Anterior cingulate cortex (tissue), 58 donors: ENCODE results near the gene CSF1.
A peak's percentile ranks its signal among the peaks of the same experiment; 100 is the strongest.

Source experiments
- DNase-seq, 58 donors: peaks; one replicate each; lab custom pipeline; 2025; lab: John Stamatoyannopoulos, UW

CSF1 gene

DNA sequence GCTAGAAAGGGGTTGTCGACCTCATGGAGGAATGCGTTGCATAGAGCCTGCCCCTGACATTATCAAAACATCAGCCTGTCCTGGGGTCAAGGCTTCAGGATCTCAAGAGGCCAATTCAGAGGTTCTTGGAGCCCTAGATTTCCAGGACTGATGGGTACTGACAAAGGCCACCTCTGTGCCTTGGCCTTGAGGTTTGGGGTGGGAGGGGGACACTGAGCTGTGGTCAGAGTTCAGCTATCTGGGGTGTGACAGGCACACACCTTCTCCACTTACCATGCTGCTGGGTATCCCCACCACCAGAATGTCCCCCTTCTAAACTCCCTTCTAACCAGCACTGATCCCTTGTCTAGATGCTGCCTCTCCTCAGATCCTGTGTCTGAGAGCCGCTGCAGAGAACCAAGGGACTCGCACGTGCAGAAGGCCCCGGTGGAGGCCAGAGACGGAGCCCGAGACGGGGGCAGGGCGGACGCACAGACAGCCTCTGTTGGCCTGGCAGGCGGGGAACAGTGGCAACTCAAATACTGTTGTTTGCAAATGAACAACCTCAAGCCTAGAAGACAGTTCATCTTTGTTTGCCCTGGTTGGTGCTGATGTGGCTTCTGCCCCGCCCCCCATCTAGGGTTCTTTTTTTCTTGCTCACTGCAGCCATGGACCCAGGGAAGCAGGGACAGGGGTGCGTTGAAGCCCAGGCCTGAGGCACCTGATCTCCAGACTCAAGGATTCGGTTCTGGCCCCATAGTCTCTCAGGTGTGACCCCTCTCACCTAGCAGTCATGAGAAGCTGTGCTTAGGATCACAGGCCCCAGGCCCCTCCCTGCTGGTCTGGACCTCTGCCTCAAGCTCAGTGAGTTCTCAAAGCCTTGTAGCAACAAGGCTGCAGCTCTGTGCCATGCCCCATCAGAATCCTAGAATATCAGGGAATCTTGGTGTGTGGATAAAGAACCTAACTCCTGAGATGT, 28.1 kb upstream of the CSF1 start:
- DNase-seq: peak in 46 of 58 donors; percentile 31 to 91 (median 68)

DNA sequence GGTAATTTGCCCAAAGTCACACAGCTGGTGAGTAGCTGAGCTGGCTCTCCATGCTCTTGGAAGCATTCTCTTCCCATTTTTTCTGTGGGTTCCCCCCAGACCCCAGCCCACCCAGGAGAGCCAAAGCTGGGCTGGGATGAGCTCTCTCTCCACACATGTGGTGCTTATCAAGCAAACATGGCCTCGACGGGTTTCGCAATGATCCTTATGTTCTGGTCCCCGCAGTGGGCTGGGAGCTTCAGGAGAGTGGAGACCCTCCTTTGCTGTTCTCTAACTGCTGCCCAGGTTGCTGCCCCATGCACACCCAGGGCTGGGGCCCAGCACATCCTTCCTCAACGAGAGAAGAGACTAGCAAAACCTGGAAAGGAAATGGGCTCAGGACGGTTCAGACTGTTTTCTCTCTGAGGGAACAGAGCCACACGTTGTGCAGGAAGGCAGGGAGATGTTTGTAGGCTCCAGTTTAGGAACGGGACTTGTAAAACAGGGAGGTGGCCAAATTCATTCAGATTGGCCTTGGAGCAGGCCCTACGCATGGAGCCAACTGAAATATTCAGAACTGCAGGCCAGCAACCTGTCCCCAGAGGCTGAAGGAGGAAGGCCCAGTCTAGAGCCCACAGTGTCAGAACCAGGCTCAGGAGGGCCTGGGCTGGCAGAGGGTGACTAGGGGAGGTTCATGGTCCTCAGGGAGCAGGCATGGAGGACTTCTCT, 27.2 kb upstream of the CSF1 start:
- no peak for DNase-seq

DNA sequence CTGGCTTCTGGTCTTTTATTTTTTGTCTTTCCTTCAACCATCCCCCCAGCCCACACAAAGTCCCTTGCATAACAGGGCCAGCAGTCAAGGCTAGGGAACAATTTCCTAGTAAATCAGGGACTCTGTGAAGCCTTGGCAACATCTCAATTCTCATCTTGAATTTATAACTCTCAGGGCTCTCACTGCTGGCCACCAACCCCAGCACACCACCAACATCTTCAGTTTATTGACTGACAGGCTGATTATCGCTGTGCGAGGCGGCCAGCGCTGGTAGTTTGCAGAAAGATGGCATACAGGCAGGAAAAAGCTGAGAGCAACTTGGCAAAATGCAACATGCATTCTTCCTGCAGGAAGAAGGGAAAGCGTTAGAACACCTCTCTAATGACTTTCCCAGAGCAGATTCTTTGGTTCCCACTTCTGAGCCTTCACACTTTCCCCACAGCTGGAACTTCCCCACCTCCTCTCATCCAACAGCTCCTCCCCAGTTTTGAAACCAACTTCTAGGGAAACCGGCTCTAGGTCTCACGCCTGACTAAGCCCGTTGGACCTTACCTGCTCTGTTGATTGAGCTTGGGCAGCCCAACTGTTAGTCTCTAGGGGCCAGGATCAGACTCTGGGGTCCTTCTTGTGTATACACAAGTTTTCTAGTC, 26.3 kb upstream of the CSF1 start:
- no peak for DNase-seq

DNA sequence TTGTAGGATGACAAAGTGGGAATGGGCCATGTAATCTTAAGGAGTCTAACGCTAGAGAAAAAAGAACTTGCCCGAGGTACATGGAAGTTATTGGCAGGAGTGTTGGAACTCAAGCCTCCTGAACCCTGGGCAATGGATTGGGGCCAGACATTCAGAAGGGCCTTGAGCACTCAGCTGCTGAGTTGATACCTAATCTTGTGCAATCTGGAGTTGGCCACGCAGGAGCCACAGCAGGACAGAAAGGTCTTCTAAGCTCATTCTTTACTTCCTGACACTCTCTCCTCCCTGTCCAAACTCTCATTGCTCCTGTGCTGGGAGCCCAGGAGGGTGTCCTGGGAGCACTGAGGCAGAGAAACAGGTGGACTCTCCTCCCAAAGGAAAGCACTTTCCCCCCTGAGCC, 25.1 kb upstream of the CSF1 start:
- DNase-seq: no peak

DNA sequence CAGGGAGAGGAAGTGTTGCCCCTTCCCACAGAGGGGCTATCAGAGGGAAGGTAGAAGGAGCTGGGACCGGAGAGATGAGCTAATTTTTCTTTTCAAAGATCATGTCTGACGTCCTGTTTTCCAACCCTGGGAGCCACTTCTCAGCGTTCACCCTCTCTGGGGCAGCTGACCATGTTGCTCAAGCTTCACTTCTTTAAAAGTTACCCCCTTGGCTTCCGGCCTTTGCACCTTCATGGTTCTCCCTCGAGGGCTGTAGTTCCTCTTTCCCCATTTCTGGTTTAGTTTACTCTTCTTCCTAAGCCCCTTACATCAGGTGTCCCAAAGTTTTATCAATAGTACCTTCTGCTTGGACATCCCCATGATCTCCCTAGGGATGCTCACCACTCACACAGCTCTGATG, 23.8 kb upstream of the CSF1 start:
- DNase-seq: peak in 1 of 58 donors; percentile 26

DNA sequence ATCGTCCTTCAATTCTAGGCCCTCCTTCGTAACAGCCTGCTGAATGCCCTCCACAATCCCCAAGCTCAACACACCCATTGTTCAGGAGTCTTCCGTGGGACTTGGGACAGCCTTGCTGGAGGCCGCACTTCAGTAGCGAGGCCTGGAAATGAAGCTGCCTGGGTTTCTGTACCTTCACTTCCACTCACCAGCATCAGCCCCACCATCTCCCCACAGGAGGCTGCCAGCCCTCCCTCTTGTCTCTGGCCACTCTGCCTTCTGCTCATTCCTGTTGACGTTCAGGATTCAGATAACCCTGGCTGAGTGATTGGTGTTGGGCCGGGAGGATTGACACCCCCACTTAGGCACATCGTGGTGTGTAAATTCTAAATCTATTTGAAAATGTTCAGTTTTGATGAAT, 23.4 kb upstream of the CSF1 start:
- no peak for DNase-seq

DNA sequence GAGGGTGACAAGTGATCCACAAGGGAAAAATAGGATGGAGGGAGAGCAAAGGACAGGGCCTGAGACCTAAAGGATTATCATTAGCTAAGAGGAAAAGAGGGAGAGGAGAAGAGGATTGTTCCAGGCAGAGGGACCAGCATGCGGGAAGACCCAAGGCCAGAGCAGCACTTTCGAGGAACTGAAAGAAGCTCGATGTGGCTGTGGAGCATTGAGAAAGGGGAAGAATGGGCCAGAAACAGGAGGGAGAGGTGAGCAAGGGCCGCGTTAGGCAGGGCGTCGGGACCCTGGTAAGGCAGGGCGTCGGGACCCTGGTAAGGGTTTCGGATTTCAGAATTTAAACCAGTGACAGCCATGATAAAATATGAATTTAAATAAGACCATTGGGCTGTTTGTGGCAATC, 22.8 kb upstream of the CSF1 start:
- DNase-seq: no peak

DNA sequence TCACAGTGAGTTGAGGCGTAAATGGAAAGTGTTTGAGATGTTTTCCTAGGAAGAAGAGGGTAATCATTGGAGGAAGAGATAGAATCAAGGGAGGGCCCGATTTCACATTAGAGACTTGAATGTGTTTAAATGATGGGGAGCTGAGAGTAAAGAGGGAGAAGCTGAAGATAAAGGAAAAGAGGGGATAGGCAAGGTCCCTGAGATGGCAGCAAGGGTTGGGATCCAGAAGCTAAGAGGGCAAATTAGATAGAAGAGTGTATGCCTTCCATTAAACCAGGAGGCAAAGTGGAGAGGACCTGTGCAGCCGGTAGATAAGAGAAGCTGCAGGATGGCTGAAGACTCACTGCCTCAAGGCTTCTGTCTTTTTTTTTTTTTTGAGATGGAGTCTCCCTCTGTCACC, 21.6 kb upstream of the CSF1 start:
- no peak for DNase-seq

DNA sequence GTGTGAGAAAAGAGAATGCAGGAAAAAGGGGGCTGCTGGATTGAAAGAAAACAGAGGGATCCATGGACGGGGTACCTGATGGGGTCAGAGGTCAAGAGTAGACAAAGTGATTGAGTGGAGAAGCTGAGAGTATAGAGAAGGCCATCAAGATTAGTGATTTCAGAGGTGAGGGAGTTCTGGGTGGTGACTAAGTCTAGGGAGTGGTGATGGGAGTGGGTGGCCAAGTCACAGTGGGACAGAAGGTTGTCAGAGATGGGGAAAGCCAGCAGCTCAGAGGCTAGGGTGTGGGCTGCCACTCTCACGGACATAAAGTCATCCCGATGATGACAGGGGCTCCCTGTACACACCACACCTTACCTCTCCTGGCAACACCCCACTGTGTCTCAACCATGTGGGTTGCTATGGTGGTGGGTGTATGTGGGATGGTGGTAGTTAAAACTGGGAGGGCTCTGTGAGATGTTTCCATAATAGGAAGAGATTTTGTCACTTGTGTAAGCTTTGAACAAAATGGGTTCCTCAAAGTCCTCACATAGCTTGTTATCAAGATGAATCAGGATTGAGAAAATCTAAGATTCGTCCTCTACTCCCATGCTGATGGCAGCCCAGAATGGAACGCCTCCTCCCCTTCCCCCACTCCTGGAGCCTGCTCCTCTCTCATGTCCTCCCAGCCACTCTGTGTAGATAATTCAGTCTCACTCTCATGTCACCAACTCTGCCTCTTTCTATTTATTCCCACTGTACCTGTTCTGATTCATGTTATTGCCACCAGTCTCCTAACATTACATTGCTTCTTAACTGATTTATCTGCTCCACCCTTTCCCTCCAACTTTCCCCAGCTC, 20.3 kb upstream of the CSF1 start:
- no peak for DNase-seq

DNA sequence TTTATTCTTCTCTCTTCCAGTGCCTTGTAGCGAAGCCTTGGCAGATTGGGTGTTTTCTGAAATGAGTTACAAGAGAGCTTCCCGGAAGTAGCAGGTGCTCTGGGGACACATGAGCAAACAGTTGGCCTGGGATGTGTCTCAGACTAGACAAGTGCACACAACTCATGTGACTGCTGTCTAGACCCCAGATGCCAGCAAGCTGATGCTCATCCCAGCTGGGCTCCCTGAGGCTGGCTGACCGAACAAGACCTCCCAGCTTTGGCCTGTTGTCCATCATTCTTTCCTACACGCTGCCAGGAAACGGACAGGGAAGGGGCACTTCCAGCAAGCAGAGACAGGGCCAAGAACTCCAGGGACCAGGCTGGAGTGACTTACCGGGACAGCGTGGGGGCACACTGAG, 18.7 kb upstream of the CSF1 start:
- DNase-seq: peak in 11 of 58 donors; percentile 27 to 57 (median 44)

DNA sequence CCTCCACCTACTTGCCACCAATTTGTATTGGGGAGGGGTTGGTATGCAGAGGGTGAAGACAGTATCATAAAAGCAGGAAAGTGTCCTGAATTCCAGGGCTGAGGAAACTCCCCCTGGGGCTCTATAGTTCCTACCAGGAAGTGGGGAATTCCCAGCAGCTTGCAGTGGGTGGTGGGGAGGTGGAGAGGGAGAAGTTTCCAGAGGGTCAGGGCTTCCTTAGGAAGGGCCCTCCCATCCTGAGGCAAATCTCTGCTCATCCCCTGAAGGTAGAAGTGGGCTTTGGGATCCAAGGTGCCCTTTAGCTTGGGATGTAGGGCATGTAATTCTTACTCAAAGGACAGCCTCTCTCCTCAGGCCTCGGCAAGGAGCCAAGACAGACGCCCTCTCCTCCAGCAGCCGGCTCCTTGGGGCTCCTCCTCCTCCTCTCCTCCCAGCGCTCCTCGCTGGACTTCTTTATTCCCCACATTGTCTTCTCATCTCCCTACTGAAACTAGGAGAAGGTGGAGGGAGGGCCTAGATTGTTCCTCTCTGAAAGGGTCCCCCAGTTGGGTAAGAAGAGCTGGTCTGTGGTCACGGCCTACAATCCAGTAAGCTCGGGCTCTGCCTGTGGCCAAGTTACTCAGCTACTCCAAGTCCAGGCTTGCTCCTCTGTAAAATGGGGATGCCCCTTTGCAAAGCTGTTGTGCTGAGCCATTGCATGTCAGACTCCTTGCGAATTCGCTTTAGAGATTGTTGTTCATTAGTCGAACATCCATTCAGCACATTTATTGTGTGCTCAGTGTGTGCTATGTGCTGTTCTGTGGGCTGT, 17.9 kb upstream of the CSF1 start:
- no peak for DNase-seq

DNA sequence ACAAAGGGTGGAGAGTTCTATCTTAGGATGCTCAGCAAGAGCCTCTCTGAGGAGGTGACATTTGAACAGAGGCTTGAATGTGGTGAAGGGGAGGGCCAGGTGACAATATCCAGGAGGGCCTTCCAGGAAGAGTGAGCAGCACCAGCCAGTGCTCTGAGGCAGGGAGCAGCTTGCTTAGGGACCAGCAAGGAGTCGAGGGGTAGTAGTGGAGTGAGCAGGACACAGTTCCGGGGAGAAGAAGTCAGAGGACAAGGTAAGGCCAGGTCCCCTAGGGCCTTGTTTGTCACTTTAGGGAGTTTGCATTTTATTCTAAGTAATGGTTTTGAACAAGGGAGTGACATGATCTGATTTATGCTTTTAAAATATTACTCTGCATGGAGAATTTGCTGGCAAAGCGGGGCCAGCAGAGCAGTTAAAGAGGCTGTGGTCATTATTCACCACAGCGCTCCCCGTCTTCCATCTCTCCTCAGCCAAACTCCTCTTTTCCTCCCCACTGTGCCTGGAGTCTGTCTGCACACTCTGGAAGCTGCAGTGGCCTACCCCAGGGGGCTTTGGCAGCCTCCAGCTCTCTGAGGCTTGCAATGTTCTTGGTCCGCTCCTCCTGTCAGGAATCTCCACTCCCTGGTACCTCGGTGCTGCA, 17.0 kb upstream of the CSF1 start:
- DNase-seq: no peak

DNA sequence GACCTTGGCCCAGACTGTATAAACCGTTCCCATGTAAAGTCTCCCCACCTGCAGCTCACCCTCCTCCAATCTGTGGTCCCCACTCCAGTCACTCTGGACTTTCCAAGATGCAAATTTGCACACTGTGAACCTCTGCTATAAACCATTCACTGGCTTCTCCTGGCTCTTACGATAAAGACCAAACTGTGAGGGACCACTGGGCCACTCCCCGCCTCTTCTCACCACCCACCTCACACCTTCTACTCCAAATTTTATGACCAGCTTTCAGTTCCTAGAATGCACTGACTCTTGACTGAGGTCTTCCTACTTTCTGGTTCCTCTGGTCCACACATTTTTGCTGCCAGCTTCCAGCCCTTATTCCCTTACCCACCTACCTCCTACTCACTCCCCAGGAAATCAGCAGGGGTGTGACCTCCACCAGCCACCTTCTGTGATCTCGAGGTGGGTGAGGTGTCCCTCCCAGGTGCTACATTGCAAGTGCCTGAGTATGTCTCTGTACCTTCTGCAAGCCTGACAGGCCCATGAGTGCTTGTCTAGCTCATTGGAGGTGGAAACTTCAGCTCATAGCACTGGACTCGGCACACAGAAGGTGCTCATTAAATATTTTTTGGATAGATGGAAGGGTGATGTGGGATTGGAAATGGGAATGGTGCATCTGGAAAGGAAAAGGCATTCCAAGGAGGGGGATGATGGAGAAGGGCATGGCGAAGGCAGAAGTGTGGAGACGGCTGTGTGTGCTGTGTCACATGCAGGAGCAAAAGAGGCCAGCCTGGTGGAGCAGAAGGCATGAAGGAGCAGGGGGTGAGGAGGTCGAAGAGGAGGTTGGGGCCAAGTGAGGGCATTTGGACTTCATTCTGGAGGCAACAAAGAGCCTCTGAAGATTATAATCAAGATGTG, 15.6 kb upstream of the CSF1 start:
- no peak for DNase-seq

DNA sequence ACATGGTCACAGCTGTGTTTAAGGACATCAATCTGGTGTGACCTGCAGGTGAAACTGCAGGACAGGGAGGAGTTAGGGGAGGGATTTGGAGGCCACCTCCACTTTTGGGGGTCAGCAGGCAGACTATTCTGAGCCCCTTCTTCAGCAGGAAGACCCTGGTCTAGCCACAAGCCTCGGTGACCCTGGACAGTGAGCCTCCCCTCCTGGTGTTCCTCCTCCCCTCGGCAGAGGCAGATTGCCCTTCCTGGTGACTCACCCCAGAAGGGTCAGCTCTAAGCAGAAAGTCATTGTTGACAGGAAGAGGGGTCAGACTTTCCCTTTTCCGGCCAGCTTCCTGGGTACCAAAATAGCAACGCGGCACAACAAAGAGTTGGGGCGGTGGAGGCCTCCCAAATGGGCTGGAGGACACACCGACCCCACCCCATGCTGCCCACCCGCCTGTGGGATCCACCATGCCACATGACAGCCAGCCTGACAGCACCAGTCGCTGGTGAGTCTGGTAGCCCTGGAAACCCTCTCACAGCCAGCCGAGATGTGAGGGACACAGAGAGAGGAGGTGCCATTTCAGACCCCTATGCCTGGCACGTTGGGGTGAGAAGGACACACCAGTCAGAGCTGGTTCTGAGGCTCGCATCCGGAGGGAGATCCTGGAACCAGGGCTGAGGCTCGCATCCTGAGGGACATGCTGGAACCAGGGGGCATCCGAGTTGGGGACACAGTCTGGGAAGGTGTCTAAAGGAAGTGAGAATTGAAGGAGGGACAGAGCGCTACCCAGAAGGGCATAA, 14.7 kb upstream of the CSF1 start:
- no peak for DNase-seq

DNA sequence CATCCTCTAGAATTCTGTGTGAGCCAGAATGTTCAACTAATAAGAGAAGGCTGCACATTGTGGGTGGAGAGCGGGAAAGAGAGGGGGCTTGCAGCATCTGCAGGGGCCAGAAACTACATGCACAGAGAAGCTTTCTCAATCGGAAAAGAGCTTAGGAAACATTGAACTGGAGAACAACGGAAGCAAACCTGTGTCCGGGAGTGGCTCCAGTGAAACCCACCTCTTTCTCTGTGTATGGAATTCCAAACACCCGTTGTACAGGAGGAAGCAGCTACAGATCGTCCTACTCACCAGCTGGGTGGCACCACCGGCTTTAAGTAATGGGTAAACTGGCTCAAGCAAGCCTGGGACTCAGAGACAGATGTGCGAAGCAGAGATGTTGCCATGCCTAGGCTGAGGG, 14.0 kb upstream of the CSF1 start:
- DNase-seq: no peak

DNA sequence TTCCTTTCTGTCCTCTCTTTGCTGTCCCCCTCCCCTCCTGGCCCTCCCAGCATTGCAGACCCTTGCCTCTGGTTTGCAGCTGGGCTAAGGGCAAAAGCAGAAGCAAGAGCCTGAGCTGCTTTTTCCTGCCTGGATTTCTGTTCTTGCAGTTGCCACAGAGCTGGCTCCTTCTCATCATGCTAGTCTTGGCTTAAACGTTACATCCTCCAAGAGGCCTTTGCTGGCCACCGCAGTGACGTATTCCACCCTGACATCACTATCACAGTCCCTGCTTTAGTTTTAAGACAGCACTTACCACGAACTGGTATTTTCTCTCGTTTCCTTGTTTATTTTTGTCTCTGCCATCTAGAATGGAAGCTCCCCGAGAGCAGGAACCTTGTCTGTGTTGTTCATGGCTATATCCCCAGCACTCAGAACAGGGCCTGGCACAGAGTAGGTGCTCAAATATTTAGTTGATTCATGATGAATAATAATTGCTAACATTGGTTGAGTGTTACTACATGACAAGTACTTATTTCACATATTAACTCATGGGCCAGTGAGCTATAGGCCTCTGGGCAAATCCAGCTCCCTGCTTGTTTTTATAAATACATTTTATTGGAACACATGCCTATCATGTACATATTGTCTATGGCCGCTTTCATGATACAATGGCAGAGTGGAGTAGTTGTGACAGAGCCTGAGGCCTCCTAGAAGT, 13.2 kb upstream of the CSF1 start:
- DNase-seq: no peak

DNA sequence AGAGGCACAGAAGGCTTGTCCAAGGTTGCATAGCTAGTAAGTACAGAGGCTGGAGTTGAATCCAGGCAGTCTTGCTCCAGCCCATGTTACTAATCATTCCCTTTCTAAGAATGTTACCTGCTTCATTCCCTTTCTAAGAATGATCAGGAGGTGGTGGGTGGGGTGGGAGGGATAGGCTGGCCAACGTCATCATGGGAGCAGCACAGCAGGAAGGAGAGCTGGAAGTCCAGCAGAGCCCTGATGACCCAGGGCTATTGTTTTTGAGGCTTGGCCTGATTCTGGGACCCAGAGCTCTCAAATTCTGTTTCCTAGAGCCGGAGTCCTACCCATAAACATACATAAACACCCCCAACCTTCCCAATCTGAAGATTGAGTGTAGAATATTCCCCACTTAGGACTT, 11.8 kb upstream of the CSF1 start:
- DNase-seq: no peak
